HL-60/S4 treated with retinoic acid at 250 ng/mL for 4 days and 3 days (cell line): ENCODE results near the gene STOM.

Source experiments
- in situ Hi-C: fragments of 300-500 bp; cut with MboI; formaldehyde crosslinking; loops from 2 replicates; pipeline ENCODE4 v1.7.0; 2022; ENCODE audit warnings: low sequenced_read_pairs

The STOM gene

GRCh38 chr9:121372239-121373010 is 2.4 kb upstream of the STOM start:
- in situ Hi-C loops: loop anchor here (10.0 kb wide), 1 partner anchor 148 kb away; no protein-coding TSS in a partner anchor

DNA sequence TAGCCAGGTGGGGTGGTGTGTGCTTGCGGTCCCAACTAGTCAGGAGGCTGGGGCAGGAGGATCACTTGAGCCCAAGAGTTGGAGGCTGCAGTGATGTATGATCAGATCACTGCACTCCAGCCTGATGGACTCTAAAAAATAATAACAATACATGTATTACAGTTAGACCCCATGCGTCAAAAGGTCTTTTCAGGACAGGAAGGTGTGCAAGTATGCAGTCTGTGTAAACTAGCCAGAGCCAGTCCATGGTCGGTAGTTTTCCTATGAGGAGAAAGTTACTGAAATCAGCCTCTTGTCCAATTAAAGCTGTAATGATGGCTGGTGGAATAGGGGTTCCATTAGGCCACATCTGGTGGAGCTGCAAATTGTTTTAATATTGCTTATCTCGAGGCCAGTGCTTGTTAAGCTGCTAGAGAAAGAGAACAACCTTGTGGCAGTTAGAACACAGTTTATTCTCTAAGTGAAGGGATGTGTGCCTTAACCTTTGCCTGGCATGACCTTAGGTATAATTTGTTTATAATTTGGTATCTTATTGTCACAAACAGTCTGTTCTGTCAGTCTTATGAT is 1.5 kb upstream of the STOM start:
- in situ Hi-C loops: loop anchor here (10.0 kb wide), 1 partner anchor 147 kb away; no protein-coding TSS in a partner anchor

DNA sequence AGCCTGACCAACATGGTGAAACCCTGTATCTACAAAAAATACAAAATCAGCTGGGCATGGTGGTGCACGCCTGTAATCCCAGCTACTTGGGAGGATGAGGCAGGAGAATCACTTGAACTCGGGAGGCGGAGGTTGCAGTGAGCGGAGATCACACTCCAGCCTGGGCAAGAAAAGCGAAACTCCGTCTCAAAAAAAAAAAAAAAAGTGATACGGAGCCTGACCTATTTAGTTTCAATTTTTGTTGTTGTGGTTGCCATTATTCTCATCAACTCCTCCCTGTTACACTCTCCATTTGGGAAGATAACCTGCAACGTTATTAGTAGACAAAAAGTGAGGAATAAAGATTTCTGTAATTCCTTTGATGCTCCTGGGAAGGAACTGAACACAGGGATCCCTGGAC is 1.3 kb downstream of the STOM start:
- in situ Hi-C loops: no loop called here

GRCh38 chr9:121368138-121368522 is 1.9 kb downstream of the STOM start:
- in situ Hi-C loops: no loop called here

DNA sequence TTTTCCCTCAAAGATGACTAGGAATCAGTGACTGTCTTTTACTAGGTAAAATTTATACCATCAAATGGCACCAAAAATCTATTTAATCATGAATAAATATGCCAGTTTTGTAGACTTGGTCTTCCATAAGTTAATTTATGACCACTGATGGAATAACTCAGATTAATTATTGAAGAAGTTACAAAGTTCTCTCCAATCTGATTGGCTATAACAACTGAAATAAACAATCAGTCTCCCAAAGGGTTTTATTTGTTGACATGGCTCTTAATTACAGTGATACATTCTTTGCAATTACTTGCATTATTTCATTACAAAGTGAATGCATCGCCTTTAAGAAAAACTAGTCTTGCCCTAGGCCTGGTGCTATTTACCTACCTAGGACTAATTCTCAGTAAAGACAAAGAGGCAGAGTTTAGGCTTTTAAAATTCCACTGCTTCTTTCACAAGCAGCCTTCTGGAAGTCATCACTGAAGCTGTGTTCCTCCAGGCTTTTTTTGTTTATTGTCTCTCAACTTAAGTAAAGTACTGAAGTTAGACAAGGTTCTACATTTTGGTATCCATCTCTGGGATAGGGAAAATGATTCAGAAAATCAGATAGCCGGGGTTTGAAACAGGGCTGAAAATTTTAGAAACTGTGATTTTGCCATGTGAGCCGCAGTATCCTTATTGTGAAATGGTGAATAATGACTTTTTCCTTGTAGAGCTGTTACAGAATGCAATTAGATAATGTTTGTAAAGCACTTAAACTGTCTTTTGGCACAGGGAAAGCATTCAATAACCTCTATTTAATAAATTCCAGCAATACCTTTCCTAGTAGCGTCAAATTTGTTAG is 2.5 kb downstream of the STOM start:
- in situ Hi-C loops: no loop called here

- in situ Hi-C loops: no loop called here
Observed at GRCh38 chr9:121366611-121367192, 3.3 kb downstream of the STOM start.

DNA sequence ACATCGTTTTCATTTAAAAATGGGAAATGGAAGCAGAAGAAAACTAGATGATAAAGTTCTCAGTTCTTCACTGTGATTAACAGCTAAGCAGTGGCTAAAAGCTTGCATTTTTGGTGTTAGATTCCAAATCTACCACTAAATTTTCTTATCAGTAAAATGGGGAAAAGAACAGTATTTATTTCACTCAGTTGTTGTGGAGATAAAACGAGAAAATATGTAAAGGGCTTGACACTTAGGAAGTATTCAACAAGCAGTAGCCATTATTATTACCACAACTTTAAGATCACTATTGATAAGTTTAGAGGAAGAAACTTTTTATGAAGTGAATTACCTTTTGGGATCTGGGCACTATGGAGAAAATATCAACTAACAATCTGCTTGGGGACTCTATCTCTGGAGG is 4.5 kb downstream of the STOM start:
- in situ Hi-C loops: no loop called here

DNA sequence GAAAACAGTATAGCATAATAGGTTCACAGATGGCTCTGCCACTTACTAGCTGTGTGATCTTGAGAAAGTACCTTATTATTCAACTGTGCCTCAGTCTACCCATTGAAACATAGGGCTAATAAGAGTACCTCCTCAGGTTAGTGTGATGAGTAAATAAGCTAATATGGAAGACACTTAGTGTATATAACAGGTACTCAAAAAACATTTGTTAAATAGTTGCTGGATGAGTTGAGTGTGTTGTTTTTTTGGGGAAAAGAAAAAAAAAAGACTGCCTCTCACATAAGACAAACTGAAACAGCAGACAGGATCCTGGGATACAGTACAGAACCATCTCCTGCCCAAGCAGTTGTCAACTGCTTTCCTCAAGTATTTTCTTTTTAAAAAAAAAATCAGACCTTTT is 5.2 kb downstream of the STOM start:
- in situ Hi-C loops: no loop called here

DNA sequence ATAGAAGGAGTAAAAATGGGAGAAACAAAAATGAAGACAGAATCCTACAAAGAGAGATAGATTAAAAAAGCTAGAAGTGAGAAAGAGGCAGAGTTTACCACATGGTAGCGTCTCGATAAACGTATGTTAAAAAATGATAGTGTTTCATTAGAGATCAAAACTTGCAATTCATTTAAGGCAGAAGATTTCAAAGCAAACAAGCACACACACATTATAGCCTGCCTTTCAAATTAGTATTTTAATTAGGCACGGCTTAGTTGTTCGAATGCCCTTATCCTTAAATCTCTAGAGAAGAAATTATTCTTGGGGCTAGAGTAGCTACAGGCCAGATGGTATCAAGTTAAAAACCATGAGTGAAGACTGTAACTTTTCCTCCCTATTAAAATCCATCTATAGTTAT is 6.0 kb downstream of the STOM start:
- in situ Hi-C loops: no loop called here

DNA sequence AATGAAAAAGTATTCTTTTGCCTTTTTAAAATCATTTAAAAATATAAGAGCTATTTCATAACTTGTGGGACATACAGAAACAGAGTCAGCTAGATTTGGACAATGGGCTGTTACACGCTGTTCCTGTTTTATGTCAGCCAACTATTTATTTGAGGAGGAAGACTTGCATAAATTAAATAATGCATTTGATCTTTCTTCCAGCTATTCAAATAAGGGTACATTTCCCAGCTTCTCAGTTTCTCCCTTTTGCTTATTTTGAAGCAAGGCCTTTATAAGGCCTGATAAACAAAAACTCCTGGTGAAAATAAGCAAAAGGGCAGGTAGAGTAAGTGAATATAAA is 6.5 kb downstream of the STOM start:
- in situ Hi-C loops: no loop called here

DNA sequence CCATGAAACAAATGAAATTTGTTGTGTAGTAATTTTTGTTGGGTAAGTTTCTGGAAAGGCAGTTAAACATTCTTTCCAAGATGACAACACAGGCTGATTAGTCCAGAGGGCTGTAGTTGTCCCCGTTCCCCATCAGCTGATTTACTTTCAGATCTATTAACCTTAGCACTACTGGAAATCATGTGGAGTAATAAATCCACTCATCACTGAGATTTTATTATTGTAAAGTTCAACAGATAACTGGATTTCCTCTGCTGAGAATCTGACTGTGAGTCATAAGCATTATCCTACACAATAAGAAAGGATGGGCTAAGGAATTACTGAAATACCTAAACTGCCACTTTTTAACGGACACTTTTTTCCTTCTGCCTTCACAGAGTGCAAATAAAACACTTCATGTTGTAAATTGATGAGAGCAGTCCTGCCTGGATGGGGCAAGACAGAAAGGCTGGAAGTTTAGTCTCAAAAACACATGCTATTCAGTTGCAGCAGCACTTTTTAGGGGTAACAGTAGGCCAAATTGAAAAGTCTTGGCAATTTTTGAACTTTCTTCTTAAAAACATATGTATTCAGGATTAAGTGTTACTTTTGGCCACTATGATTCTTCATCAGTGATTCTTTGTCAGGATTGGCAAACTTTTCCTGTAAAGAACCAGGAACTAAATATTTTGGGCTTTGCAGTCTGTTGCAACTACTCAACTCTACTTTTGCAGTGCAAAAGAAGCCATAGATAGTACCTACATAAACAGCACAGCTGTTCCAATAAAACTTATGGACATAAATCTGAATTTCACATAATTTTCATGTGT is 7.0 kb downstream of the STOM start:
- in situ Hi-C loops: no loop called here

DNA sequence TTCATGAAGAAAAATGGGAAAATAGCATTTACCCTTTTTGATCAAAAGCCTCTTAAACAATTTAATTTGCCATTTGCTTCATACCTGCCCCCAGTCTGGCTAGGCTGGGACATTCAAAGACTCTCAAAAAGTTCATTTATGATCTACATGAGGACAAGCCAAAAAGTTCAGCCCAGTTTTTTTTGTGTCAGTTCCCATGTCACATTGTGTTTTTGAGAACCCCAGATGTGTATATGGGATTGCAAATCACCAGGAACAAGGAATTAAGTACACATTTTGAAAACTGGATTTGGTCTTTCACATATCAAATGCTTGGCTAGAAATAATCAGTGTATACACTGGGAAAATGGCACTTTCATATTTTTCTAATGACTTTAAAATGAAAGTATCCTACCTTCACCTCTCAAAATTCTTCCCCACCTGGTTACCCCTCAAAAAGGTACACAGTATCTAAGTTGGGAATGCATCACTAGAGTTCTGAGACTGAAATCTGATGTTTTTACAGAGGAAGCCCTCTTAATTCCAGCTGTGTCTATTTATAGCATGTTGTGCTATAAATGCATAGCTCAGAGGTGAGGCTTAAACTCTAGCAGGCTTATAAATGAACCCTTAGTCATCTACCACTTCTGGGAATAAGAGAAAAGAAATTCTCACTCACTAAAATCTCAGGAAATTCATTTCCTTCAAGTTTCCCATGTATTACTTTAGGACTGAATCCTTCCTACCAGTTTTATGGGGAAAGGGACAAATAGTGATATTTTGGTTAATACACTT is 9.3 kb downstream of the STOM start:
- in situ Hi-C loops: no loop called here

DNA sequence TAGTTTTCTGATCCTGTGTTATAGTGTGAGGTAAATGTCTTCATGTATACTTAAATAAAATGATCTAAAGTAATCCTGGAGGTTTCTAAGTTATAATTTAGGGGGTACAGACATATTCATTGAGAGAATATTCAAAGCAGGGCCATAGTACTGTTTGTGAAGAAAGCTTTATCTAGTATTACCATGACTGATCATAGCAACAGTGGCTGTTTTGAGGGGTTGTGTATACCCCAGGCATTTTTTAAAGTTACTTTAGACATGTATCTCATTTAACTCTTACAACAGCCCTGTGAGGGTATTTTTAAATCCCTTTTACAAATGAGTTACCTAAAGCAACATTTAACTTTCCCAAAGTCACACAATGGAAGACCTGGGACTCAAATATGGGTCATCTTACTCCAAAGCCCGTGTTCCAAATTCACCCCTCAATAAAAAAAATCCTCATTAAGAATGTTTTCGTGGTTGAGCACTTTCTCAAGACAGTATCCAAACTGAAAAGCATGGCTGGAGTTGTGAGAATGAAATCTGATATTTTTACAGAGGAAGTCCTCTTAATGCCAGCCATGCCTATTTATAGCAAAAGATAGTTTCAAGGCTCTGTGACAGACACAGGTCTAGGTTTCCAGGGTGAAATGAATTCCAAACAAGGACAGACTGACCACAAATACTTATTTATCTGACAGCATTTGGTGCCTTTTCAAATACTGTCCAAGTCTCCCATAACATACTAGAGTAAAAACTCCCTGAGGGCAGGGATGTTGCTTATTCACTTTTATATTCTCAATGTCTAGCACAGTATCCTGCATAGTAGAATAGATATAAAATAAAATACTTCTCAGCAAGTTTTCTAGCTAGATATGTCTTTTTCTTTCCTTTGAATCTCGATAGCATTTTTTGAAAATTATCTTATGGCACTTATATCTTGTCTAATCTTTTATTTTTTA is 10.4 kb downstream of the STOM start:
- in situ Hi-C loops: no loop called here

GRCh38 chr9:121358751-121359150 is 11.3 kb downstream of the STOM start:
- in situ Hi-C loops: no loop called here

GRCh38 chr9:121357011-121357410 is 13.0 kb downstream of the STOM start:
- in situ Hi-C loops: no loop called here

GRCh38 chr9:121354762-121355161 is 15.3 kb downstream of the STOM start:
- in situ Hi-C loops: no loop called here

DNA sequence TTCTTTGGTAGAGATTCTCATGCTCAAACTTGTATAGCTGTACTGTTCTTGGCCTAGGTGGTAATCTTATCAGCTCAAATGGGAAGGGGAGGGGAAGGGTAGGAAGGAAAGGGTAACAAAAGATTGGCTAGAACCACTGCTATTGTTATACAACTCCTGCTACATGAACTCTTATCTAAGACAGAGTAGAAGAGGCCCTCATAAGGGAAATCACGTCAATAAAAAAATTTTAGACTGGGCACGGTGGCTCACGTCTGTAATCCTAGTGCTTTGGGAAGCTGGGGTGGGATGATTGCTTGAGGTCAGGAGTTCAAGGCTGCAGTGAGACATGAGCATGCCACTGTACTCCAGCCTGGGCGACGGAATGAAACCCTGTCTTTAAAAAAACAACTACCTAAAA is 15.9 kb downstream of the STOM start:
- in situ Hi-C loops: no loop called here

DNA sequence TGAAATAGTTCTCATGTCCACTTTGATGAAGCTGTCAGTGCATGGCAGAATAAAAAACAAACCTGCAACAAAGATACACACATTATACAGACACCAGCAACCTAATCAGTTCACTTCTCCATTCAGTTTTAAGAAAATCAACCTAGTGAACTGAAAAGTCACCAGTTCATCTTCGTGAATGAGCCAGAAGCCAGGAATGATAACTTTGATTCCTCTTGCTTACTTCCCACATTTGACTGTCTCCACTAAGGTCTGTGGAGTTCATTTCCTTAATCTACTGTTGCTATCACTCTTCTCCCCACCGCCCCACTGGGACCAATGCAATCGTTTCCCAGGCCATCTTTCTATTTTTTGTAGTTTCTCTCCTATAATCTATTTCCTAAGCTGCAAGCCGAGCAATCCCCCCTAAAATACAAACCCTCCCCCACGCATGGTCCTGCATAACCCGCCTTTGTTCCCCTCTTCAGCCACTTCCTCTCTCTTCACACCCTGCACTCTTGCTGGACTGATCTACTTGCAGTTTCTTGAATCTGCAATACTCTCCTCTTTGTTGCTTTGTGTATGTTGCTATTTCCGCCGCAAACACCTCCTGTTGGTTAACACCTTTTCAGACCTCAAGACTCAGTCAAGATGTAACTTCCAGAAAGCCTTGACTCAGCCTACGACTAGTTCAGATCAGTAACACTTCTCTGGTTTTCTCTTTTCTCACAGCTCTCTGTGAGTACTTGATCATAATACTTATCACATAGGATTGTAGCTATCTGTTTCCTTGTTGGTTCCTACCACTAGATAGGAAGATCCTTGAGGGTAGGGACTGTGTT is 16.6 kb downstream of the STOM start:
- in situ Hi-C loops: no loop called here
